ENCODE data around the gene ABCC1. TPM values are rescaled to one million over a fixed set of nuclear protein-coding genes. Genes with fewer than 3 reads are reported as not detected.
A peak's percentile ranks its signal among the peaks of the same experiment; 100 is the strongest.

Gene ABCC1
- total RNA-seq, 1 donor from 2014 or later: 21.8 TPM

- TF ChIP-seq, protein P1, sequence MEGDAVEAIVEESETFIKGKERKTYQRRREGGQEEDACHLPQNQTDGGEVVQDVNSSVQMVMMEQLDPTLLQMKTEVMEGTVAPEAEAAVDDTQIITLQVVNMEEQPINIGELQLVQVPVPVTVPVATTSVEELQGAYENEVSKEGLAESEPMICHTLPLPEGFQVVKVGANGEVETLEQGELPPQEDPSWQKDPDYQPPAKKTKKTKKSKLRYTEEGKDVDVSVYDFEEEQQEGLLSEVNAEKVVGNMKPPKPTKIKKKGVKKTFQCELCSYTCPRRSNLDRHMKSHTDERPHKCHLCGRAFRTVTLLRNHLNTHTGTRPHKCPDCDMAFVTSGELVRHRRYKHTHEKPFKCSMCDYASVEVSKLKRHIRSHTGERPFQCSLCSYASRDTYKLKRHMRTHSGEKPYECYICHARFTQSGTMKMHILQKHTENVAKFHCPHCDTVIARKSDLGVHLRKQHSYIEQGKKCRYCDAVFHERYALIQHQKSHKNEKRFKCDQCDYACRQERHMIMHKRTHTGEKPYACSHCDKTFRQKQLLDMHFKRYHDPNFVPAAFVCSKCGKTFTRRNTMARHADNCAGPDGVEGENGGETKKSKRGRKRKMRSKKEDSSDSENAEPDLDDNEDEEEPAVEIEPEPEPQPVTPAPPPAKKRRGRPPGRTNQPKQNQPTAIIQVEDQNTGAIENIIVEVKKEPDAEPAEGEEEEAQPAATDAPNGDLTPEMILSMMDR (IDR thresholded peaks at IDR 0.05; ENCODE audit: unreplicated experiment): no peak
- H3K4me3 Mint-ChIP-seq (ENCODE audit: unreplicated experiment): no peak overlapping the region
- no peaks in the 10 kb centered on the region for H3K4me1 Mint-ChIP-seq (ENCODE audit: unreplicated experiment)
- H3K27ac Mint-ChIP-seq (ENCODE audit: unreplicated experiment): no peak overlapping the region
- DNase-seq (ENCODE audit: low spot score): no peak
- peaks cover 15% of the 10 kb centered on the region for H3K36me3 Mint-ChIP-seq (ENCODE audit: low read depth, unreplicated experiment)
- H3K9me3 Mint-ChIP-seq (ENCODE audit: unreplicated experiment): no peaks in the 10 kb centered on the region
- H3K27me3 Mint-ChIP-seq (ENCODE audit: unreplicated experiment): no peaks in the 10 kb centered on the region
Observed at GRCh38 chr16:15970743-15971439, 21.5 kb downstream of the ABCC1 start.

DNA sequence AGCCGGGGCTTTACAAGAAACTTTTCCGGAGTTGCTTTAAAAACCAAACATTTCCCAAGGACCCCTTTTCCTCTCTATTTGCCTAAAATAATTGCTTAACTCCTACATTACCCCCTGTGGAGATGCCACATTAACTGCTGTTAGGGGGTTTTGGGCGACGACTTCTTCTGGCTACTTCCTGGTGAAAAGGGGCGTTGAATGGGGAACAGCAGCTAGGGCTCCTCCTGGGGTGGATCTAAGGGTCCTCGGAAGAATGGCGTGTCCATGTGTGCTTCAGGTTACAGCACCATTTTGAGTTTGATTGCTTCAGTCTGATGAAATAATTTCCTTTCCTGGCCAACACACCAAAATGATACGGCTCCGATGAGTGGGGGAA lies 22.0 kb downstream of the ABCC1 start:
- Mint-ChIP-seq H3K27ac (ENCODE audit: unreplicated experiment) (no peak overlapping the region), H3K9me3 (ENCODE audit: unreplicated experiment) (no peaks in the 10 kb centered on the region), H3K36me3 (ENCODE audit: low read depth, unreplicated experiment) (peaks cover 15% of the 10 kb centered on the region), H3K4me1 (ENCODE audit: unreplicated experiment) (no peaks in the 10 kb centered on the region), H3K27me3 (ENCODE audit: unreplicated experiment) (no peaks in the 10 kb centered on the region), H3K4me3 (ENCODE audit: unreplicated experiment) (no peak overlapping the region)
- TF ChIP-seq, protein P1 (IDR thresholded peaks at IDR 0.05; ENCODE audit: unreplicated experiment): no peak
- DNase-seq (ENCODE audit: low spot score): no peak

- H3K4me3 Mint-ChIP-seq (ENCODE audit: unreplicated experiment): peak overlapping the region; percentile 51
- H3K27ac Mint-ChIP-seq (ENCODE audit: unreplicated experiment): no peak overlapping the region
- H3K27me3 Mint-ChIP-seq (ENCODE audit: unreplicated experiment): no peaks in the 10 kb centered on the region
- H3K9me3 Mint-ChIP-seq (ENCODE audit: unreplicated experiment): no peaks in the 10 kb centered on the region
- peaks cover 15% of the 10 kb centered on the region for H3K36me3 Mint-ChIP-seq (ENCODE audit: low read depth, unreplicated experiment)
- H3K4me1 Mint-ChIP-seq (ENCODE audit: unreplicated experiment): no peaks in the 10 kb centered on the region
- DNase-seq (ENCODE audit: low spot score): no peak
- TF ChIP-seq, protein P1 (IDR thresholded peaks at IDR 0.05; ENCODE audit: unreplicated experiment): no peak
Observed at GRCh38 chr16:15972046-15972868, 22.8 kb downstream of the ABCC1 start.

DNA sequence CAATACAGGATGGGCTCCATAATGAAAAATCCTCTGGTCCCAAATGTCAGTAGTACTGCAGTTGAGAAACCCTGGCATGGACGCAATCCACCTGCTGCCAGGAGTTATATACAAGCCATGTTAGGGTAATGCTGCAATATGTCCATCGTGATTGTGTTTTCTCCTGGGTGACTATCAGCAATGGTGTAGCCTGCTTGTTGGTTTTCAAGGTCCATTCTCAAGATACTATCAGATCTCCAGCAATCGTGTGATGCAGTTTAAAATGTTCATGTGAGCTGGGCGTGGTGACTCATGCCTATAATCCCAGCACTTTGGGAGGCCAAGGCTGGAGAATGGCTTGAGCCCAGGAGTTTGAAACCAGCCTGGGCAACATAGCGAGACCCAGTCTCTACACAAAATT lies 24.0 kb downstream of the ABCC1 start:
- H3K4me3 Mint-ChIP-seq (ENCODE audit: unreplicated experiment): no peak overlapping the region
- no peak for DNase-seq (ENCODE audit: low spot score)
- H3K27me3 Mint-ChIP-seq (ENCODE audit: unreplicated experiment): no peaks in the 10 kb centered on the region
- no peak overlapping the region for H3K27ac Mint-ChIP-seq (ENCODE audit: unreplicated experiment)
- H3K9me3 Mint-ChIP-seq (ENCODE audit: unreplicated experiment): peaks cover 2% of the 10 kb centered on the region
- TF ChIP-seq, protein P1 (IDR thresholded peaks at IDR 0.05; ENCODE audit: unreplicated experiment): no peak
- H3K36me3 Mint-ChIP-seq (ENCODE audit: low read depth, unreplicated experiment): peaks cover 18% of the 10 kb centered on the region
- no peaks in the 10 kb centered on the region for H3K4me1 Mint-ChIP-seq (ENCODE audit: unreplicated experiment)

GRCh38 chr16:15974057-15974456 lies 24.6 kb downstream of the ABCC1 start:
- Mint-ChIP-seq H3K9me3 (ENCODE audit: unreplicated experiment) (peaks cover 7% of the 10 kb centered on the region), H3K27ac (ENCODE audit: unreplicated experiment) (no peak overlapping the region), H3K4me1 (ENCODE audit: unreplicated experiment) (no peaks in the 10 kb centered on the region), H3K4me3 (ENCODE audit: unreplicated experiment) (no peak overlapping the region), H3K27me3 (ENCODE audit: unreplicated experiment) (no peaks in the 10 kb centered on the region), H3K36me3 (ENCODE audit: low read depth, unreplicated experiment) (peaks cover 24% of the 10 kb centered on the region)
- TF ChIP-seq, protein P1 (IDR thresholded peaks at IDR 0.05; ENCODE audit: unreplicated experiment): no peak
- no peak for DNase-seq (ENCODE audit: low spot score)

Measured in endothelial cell (in vitro differentiated cells).